ENCODE data around the gene ARHGAP31. TPM values are rescaled to one million over a fixed set of nuclear protein-coding genes. Genes with fewer than 3 reads are reported as not detected.

ARHGAP31 gene
- total RNA-seq, 1 donor: 4.0 TPM

DNA sequence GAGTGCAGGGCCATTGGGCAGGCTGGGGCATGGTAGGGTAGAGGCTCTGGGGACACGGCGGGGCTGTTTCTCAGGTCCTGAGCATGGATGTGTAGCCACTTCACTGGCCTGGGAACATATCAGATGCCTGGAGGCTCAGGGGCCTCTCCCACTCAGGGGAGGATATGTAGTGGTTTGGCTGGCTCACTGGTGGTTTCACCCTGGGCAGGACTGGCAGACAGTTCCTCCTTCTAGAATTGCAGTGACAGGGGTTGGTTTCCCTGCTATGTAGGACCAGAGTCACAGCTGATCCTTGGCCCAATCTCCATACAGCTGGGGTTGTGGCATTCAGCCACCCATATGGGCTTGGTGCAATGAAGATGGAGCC, 4.8 kb upstream of the ARHGAP31 start:
- H3K4me1 ChIP-seq (ENCODE audit: insufficient read depth, low read length): peaks cover 24% of the 10 kb centered on the region
- no peak overlapping the region for H3K4me3 ChIP-seq (ENCODE audit: low read length)
- H3K27me3 ChIP-seq (ENCODE audit: insufficient read depth, low read length): no peaks in the 10 kb centered on the region
- peaks cover 22% of the 10 kb centered on the region for H3K9me3 ChIP-seq (ENCODE audit: low read depth, low read length)

- H3K4me3 ChIP-seq (ENCODE audit: low read length): no peak overlapping the region
These were observed 3.6 kb upstream of the ARHGAP31 start for GRCh38 chr3:119290613-119291012.

GRCh38 chr3:119291062-119291700, 3.0 kb upstream of the ARHGAP31 start:
- Histone ChIP-seq H3K4me1 (ENCODE audit: insufficient read depth, low read length) (peaks cover 36% of the 10 kb centered on the region), H3K4me3 (ENCODE audit: low read length) (no peak overlapping the region), H3K27me3 (ENCODE audit: insufficient read depth, low read length) (no peaks in the 10 kb centered on the region), H3K9me3 (ENCODE audit: low read depth, low read length) (peaks cover 19% of the 10 kb centered on the region)

More at GRCh38 chr3:119290613-119291012, 3.6 kb upstream of the ARHGAP31 start:
- Histone ChIP-seq H3K27me3 (ENCODE audit: insufficient read depth, low read length) (no peaks in the 10 kb centered on the region), H3K9me3 (ENCODE audit: low read depth, low read length) (peaks cover 19% of the 10 kb centered on the region), H3K4me1 (ENCODE audit: insufficient read depth, low read length) (peaks cover 30% of the 10 kb centered on the region)

DNA sequence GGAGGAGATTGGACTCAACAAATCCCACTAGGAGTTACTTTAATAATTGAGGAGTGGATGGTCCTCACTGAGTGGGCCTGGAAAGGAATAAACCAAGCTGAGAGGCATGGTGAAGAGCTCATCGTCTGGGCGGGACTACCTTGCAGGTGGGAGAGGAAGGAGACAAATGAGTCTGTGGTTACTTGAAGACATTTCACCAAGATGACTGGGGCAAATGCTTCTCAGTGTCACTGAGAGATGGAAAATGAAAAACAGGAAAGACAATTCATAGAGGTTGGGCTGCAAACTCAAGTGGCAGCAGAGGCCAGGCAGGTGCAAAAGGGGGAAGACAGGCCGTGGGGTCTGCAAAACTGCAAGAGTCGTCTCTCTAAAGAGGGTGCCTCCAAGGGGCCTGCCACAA, 1.5 kb upstream of the ARHGAP31 start:
- Histone ChIP-seq H3K4me3 (ENCODE audit: low read length) (no peak overlapping the region), H3K27me3 (ENCODE audit: insufficient read depth, low read length) (no peaks in the 10 kb centered on the region), H3K4me1 (ENCODE audit: insufficient read depth, low read length) (peaks cover 50% of the 10 kb centered on the region), H3K9me3 (ENCODE audit: low read depth, low read length) (peaks cover 4% of the 10 kb centered on the region)

DNA sequence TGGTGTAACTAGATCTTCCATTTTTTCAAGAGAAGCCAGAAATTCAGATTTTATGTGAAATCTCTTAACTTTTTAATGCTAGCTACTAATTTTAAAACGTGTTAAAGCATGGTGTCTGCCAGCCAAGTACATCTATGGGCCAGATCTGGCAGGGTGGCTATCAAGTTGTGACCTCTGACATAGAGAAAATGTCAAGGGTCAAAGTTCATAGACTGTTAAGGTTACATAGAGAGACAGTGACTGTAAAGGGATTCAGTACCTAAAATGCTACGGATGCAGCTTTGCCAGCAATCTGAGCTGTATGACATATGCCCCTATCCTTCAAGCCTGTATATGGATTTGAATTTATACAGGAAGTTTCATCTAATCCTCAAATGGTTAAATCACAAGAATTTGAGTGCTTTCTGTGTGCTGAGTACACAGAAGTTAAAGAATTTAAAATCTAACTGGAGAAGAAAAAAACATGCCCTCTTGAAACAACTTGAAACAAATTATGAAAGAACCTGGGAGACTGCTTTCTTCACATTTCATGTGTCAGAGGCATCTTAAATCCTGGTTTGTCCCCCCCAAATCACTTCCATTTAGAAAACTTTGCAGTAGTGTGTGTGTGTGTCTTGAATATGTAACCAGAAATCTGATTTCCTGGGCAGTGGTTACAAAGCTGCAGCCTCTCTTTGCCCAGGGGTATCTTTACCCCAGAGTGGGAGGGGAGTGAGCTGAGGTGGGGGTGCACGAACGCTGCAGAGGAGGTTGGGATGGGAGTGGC, 895 bp upstream of the ARHGAP31 start:
- Histone ChIP-seq H3K4me3 (ENCODE audit: low read length) (peak overlapping the region; percentile 65), H3K27me3 (ENCODE audit: insufficient read depth, low read length) (no peaks in the 10 kb centered on the region), H3K9me3 (ENCODE audit: low read depth, low read length) (no peaks in the 10 kb centered on the region), H3K4me1 (ENCODE audit: insufficient read depth, low read length) (peaks cover 54% of the 10 kb centered on the region)

GRCh38 chr3:119294696-119295671, 801 bp downstream of the ARHGAP31 start:
- Histone ChIP-seq H3K27me3 (ENCODE audit: insufficient read depth, low read length) (no peaks in the 10 kb centered on the region), H3K4me1 (ENCODE audit: insufficient read depth, low read length) (peaks cover 43% of the 10 kb centered on the region), H3K9me3 (ENCODE audit: low read depth, low read length) (no peaks in the 10 kb centered on the region), H3K4me3 (ENCODE audit: low read length) (peak overlapping the region; percentile 65)

DNA sequence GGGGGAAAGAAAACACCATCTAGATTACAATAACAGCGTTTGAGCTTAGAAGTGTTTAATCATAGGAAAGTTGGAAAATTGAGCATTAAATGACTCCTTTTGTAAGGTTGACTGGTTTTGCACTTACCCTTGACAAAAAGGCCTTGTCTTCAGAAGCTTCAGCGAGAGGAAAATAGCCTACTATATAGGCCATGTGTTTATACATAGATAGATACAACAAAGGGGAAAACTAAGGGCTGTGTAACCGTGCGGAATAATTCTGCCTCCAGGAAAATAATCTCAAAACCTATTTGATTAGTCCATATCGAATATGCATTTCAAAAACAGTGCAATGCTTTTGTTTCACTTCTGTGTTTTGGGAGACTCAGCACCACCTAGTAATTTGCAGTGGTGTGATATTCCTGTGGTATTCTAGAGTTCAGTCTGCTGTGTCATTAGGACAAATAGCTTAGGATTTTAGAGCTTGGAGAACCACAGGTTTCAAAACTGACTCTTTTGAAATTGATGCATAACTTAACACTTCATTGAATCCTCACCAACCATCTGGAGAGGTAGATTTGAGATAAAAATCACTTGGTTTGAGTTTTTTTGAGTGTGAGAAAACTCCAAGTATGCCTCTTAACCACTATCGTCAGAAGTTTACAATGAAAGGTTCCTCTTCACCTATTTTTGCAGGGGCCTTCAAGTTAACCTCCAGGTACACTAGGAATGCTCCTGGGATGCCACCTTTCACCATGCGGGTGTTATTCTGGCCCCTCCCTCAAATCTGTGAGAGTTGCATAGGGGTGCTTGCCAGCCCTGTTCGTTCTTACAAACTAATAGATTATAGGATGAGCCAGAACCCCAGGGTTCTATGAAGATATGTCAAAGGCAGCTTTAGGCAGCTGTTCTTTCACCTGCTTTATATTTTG, 1.9 kb downstream of the ARHGAP31 start:
- no peaks in the 10 kb centered on the region for H3K9me3 ChIP-seq (ENCODE audit: low read depth, low read length)
- peaks cover 51% of the 10 kb centered on the region for H3K4me1 ChIP-seq (ENCODE audit: insufficient read depth, low read length)
- no peaks in the 10 kb centered on the region for H3K27me3 ChIP-seq (ENCODE audit: insufficient read depth, low read length)
- H3K4me3 ChIP-seq (ENCODE audit: low read length): no peak overlapping the region

GRCh38 chr3:119296727-119297122, 2.5 kb downstream of the ARHGAP31 start:
- Histone ChIP-seq H3K4me1 (ENCODE audit: insufficient read depth, low read length) (peaks cover 57% of the 10 kb centered on the region), H3K4me3 (ENCODE audit: low read length) (no peak overlapping the region), H3K27me3 (ENCODE audit: insufficient read depth, low read length) (no peaks in the 10 kb centered on the region), H3K9me3 (ENCODE audit: low read depth, low read length) (no peaks in the 10 kb centered on the region)

DNA sequence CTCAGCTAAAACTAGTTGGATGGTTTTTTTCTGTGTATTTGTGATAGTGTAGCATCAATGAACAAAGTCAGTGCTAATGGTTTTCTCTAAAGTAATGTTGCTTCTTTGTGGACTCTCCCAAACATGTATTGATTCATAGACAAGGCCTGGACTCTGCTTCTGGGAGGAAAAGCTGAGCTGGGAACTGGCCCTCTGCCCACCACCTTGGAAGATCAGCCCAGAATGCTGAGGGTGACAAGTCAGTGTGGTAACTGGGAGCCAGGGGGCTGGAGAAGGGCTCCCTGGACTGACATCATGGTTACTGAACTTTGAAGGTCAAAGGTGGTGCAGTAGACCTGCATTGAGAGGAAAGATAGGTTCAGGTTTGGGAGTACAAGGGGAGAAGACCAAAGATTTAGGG, 3.0 kb downstream of the ARHGAP31 start:
- Histone ChIP-seq H3K4me1 (ENCODE audit: insufficient read depth, low read length) (peaks cover 62% of the 10 kb centered on the region), H3K4me3 (ENCODE audit: low read length) (no peak overlapping the region), H3K27me3 (ENCODE audit: insufficient read depth, low read length) (no peaks in the 10 kb centered on the region), H3K9me3 (ENCODE audit: low read depth, low read length) (no peaks in the 10 kb centered on the region)

DNA sequence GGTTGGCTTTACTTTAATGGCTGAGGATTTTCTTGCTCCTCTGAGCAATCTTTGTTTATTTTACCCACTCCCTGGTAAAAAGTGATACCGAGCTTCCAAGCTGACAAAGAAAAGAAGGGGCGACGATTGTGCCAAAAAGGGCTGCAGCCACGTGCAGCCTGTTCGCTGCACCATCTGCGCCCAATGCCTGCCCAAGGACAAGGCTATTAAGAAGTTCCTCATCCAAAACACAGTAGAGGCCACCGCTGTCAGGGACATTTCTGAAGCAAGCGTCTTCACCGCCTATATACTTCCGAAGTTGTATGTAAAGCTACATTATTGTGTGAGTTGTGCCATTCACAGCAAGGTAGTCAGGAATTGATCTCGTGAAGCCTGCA, 4.4 kb downstream of the ARHGAP31 start:
- Histone ChIP-seq H3K4me1 (ENCODE audit: insufficient read depth, low read length) (peaks cover 64% of the 10 kb centered on the region), H3K27me3 (ENCODE audit: insufficient read depth, low read length) (no peaks in the 10 kb centered on the region), H3K9me3 (ENCODE audit: low read depth, low read length) (no peaks in the 10 kb centered on the region), H3K4me3 (ENCODE audit: low read length) (no peak overlapping the region)

DNA sequence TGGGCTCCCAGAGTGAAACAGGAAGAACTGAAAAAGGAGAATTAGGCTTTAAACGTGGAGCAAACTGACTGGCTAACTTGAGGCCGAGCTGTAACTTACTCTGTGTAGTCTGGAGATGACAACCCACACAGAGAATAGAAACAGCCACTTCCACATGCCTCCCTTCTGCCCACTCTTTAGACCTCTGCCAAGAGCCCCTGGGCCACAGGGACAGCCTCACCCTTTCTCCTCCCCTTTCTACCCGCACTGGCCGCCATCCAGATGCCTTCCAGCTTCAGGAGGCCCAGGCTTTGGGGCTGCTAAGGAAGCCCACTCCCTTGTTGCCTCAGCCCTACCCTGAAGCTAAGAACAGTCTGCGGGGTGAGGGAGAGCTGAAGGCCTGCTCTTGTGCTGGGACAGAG, 6.8 kb downstream of the ARHGAP31 start:
- no peak overlapping the region for H3K4me3 ChIP-seq (ENCODE audit: low read length)
- H3K4me1 ChIP-seq (ENCODE audit: insufficient read depth, low read length): peaks cover 52% of the 10 kb centered on the region
- no peaks in the 10 kb centered on the region for H3K9me3 ChIP-seq (ENCODE audit: low read depth, low read length)
- H3K27me3 ChIP-seq (ENCODE audit: insufficient read depth, low read length): no peaks in the 10 kb centered on the region

- peaks cover 45% of the 10 kb centered on the region for H3K4me1 ChIP-seq (ENCODE audit: insufficient read depth, low read length)
- no peaks in the 10 kb centered on the region for H3K27me3 ChIP-seq (ENCODE audit: insufficient read depth, low read length)
- H3K4me3 ChIP-seq (ENCODE audit: low read length): no peak overlapping the region
- no peaks in the 10 kb centered on the region for H3K9me3 ChIP-seq (ENCODE audit: low read depth, low read length)
These were observed 7.5 kb downstream of the ARHGAP31 start for GRCh38 chr3:119301662-119302061.

DNA sequence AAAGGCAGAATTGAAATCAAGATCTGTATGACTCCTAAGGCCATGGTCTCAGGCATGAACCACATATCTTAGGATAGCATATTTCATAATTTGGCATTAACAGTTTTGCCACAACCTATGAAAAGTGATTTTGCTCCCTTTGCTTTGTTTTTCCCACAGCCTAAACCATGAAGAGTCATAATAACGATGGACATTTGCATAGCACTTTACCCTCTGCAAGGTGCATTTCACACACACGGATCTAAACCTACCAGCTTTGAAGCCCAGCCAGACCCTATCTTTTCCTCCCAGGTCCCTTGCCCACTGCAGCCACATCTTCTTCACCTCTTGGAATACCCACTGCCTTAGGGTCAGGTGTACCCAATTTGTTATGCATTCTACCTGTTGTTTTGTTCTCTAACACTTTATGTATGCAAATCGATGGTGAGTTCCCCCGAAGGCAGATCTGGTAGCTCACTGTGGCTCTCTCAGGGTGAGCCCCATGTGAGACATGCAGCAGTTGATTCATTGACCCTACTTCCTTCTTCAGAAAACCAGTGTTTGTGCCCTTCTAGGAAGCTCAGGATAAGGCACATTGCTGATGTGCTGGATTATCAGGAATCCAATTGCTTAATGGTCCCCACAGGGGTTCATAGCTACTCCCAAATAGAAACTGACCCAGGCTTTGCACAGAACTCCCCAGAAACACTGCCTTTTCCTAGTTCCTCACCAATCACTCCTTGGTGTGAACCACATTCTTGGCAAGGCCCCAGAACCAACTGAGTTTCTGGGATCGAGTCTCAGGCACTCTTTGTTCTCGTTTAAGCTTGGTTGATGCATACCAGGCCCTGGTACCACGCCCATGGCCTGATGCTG, 8.7 kb downstream of the ARHGAP31 start:
- no peak overlapping the region for H3K4me3 ChIP-seq (ENCODE audit: low read length)
- H3K27me3 ChIP-seq (ENCODE audit: insufficient read depth, low read length): no peaks in the 10 kb centered on the region
- no peaks in the 10 kb centered on the region for H3K9me3 ChIP-seq (ENCODE audit: low read depth, low read length)
- H3K4me1 ChIP-seq (ENCODE audit: insufficient read depth, low read length): peaks cover 32% of the 10 kb centered on the region
